Activated effector memory CD4-positive, alpha-beta T cell treated with anti-CD3 and anti-CD28 coated beads, Interleukin-2, amount 50 U/mL, for 16 hours (primary cell): ENCODE data around the gene GRAMD1B.
"Not testable (repeated sequence)": the region's sequence is repeated elsewhere in the genome, so short reads cannot be mapped to it uniquely, and the experiment has no call there.

Experiments
- DNase-seq: peaks from one replicate; pipeline ENCODE4 v3.0.0-alpha.2; 2020

Gene GRAMD1B

DNA sequence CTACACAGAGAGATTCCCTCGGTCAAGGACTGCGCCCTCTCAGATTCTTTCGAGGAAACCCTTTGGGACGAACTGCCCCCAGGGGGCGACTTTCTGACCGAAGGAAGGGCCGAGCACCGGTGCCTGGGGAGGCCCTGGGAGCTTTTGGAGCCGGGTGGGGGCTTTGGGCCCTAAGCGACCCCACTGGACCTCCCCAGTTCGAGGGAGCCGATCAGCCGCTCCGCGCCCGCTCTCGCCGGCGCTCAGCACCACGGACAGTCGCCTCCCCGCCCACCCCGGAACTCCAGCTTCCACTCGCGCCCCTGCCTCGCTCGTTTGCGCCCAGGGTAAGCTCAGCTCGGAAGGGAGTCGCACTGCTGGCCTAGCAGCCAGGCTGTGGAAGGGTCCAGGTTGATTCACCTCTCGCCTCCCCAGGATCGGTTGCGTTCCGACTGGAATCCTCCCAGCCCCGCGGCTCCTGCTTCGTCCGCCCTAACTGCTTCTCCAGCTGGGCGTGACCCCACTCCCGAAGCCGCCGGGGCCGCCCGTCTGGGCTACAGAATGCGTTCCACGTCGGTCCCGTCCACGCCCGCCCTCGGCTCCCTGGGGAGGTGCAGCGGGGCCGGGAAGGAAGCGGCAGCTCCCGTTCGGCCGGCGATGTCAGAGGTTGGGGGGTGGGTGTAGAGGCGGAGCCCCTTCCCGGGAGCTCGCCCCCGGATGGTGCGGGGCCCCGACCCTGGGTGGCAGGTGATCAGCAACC is 223.9 kb downstream of the GRAMD1B start:
- DNase-seq, result peak; percentile 64

DNA sequence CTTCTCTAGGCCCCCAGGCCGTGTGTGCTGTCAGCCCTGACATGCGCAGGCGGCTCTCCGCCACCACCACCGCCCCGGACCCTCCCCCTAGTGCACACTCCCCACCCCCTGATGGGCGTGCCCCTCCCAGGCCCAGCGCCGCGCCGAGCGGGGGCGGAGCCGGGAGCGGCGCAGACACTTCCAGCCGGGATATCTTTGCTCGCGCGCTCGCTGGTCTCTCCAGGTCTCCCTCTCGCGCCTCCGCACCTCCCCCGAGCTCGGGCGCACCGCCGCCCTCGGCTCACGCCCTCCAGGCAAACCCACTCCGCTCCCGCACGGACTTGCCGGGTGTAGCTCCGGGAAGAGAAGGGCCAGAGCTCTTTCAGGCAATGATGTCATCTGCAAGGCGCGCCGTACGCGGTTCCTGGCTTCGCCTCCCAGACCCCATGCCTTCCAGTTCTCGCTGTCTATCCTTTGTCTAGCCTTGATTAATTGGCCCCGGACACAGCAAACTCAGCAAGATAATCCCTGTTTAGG is 224.6 kb downstream of the GRAMD1B start, which contains the start of gene SCN3B:
TSS of gene SCN3B (minus strand) at position 59 of the 516 bp plus-strand sequence. CDS start 823 bp downstream, outside the sequence.
- DNase-seq, result no peak

DNA sequence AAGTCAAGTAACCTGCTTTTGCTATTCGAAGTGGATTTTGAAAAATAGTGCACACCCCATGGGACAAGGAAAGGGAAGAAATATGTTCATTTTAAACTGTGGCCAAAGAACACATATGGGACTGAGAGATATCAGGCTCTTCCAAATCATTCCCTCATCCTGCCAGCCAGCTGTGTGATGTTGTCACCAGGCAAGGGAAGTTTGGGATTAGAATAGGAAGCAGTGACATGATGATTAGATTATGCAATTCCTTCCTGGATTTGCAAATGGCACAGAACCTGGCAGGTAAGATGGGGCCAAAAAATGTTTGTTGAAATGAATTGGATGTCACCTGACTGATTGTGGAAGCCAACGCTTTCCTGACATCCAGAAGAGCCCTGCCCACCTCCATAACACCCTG is 229.2 kb downstream of the GRAMD1B start:
- DNase-seq, result no peak

DNA sequence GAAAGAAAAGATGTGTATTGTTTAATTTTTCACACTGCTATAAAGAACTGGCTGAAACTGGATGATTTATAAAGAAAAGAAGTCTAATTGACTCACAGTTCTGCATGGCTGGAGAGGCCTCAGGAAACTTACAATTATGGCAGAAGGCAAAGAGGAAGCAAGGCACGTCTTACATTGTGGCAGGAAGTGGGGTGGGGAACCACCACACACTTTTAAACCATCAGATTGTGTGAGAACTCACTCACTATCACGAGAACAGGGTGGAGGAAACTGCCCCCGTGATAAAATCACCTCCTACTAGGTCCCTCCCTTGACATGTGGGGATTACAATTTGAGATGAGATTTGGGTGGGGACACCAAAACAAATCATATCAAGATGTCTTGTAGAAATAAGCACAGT is 229.9 kb downstream of the GRAMD1B start:
- not testable (repeated sequence) for DNase-seq

DNA sequence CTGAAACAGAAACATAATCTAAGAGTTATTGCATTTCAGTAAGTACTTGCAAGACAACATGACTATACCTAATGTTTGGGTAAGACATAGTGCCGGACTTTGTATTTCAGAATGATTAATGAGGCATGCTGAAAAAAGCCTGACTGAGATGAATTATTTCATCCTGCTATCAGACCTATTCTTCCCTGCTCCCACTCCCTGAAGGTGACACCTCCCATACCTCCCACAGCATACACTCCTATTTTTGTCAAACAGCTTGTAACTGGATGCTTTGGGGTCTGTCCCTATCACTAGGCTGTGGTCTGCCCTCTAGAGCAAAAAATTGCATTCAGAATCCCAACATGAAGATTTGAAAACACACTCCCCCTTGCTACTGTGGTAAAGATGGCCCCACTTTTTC is 235.2 kb downstream of the GRAMD1B start:
- DNase-seq, result no peak

DNA sequence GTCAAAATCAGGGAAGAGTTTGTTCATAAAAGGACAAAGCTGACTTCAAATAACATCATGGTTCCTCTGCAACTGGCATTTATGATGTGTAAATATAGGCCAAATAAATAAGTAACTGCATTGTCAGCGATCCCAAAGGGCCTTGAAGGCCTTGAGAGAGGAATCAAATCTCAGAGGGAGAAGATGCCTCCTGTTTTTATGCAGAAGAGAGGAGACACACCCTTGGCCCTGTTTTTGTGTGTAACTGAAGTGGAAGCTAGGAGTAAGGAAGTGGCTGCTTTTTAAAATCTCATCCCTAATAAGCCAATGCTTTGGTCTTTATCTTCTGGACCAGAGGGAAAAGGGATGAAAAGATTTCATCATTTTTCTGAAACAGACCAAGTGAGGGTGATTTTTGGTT is 240.0 kb downstream of the GRAMD1B start:
- DNase-seq, result no peak

DNA sequence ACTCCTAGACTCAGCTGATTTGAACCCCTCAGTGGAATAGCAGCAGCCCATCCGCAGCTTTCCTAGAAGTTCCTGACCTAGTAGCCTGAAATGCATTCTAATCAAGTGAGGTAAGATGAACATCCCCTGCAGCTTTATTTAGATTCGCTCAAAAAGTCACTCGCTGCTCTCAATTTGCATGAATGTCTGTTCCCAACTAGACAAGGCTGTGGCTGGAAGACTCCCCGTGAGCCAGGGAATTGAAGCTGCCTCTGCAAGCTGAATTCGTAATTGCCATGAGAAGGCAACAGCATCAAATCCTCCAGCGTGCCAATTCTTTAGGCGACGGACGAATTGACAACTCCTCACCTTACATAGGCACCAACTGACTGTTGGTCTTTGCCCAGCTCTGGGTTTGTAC is 241.5 kb downstream of the GRAMD1B start:
- DNase-seq, result no peak

DNA sequence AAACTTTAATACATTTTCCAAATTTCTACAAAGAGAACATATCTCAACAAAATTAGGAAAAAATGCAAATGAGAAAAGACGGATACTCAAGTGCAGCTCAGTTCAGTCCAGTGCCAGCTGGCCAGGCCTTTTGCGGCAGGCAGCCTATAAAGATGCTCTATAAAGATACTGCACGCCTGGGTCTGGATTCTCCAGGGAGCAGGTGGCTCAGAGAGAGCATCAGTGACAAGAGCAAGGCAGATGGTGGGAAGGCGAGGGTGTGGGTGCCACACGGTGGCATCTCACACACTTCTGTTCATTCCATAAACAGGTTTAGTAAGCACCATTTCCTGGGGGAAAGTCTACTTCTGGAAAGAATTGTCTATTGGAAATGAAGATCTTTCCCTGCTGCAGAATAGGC is 242.5 kb downstream of the GRAMD1B start:
- DNase-seq, result no peak

DNA sequence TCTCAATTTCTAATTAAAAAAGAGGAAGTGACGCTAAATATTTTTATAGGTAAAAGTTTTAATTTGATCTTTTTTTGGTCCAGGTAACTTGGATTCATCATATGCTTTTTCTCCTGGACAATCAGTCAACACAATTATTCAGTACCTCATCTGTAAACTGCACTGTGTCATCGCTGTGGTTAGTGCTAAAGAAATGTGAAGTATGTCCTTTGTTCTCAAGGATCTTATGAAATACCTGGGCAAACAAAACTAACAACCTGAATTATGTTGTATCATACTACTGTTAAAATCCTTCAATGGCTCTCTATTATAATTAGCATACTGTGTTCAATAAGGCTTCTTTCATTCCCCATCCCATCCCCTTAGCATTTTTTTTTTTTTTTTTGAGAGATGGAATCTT is 244.2 kb downstream of the GRAMD1B start:
- no peak for DNase-seq
